Measurements from ENCODE around the gene GALK2.

- TF ChIP-seq POLR2A (IDR thresholded peaks at IDR 0.05) (no peak), CTCF (IDR thresholded peaks at IDR 0.05) (no peak)
These were observed 38.6 kb upstream of the GALK2 start for GRCh38 chr15:49131403-49131802.
